Gastrocnemius medialis (tissue), 4 donors: ENCODE results near the gene IL36G.

ENCODE experiments used
- CTCF ChIP-seq, 5 experiments: fragments of 450-650 bp in 3 of 5; fragments of 200-600 bp in 2 of 5; sonication (generic) in 2 of 5; IDR thresholded peaks in 4 of 5; conservative IDR thresholded peaks in 1 of 5; 1 replicate in 4 of 5; 2 replicates in 1 of 5; pipeline ENCODE4 v1.5.1; 2016 to 2019; ENCODE audit warnings: antibody characterized with exemption in 5 of 5, mild to moderate bottlenecking in 3 of 5, moderate library complexity in 3 of 5
- POLR2A ChIP-seq, 2 donors: fragments of 450-650 bp; IDR thresholded peaks; one replicate each; pipeline ENCODE4 v1.6.1; 2017; ENCODE audit warnings: antibody characterized with exemption in 2 of 2, mild to moderate bottlenecking in 2 of 2, moderate library complexity in 2 of 2

GRCh38 chr2:113009622-113010021, 31.8 kb downstream of the IL36G start:
- no peak for TF ChIP-seq CTCF (IDR thresholded peaks at IDR 0.05 in 4 of 5, conservative IDR thresholded peaks at IDR 0.05 in 1 of 5)
- no peak for TF ChIP-seq POLR2A (IDR thresholded peaks at IDR 0.05)
